ENCODE data around the gene MAP3K5.

DNA sequence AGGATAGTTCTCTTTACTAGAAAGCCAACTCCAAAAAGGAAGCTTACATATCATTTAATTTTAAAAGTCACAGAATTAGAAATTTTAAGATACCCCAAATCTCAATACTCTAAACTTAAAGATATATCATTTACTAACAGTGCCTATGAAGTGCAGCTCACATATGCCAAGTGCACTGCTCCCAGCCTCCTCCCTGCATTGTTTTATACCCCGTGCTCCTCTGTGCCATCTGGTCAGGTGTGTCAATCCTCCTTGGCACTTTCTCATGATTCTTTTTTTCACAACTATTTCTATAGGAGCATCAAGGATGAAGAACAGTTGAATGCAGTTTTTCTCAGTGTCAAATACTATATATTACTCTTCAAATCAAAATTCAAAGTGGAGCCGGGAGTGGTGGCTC lies 250.9 kb downstream of the MAP3K5 start:
- no peak for TF ChIP-seq POLR2A (IDR thresholded peaks at IDR 0.05)
- TF ChIP-seq, protein P1, sequence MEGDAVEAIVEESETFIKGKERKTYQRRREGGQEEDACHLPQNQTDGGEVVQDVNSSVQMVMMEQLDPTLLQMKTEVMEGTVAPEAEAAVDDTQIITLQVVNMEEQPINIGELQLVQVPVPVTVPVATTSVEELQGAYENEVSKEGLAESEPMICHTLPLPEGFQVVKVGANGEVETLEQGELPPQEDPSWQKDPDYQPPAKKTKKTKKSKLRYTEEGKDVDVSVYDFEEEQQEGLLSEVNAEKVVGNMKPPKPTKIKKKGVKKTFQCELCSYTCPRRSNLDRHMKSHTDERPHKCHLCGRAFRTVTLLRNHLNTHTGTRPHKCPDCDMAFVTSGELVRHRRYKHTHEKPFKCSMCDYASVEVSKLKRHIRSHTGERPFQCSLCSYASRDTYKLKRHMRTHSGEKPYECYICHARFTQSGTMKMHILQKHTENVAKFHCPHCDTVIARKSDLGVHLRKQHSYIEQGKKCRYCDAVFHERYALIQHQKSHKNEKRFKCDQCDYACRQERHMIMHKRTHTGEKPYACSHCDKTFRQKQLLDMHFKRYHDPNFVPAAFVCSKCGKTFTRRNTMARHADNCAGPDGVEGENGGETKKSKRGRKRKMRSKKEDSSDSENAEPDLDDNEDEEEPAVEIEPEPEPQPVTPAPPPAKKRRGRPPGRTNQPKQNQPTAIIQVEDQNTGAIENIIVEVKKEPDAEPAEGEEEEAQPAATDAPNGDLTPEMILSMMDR (IDR thresholded peaks at IDR 0.05), result no peak
